NB4 (cell line): ENCODE results near the gene NFAM1.

Experiments
- DNase-seq: peaks from one replicate; pipeline ENCODE4 v3.0.0; 2010; ENCODE audit warnings: low read depth
- H3K4me3 ChIP-seq: one replicate; pipeline ENCODE4 v1.5.1; 2011; ENCODE audit warnings: mild to moderate bottlenecking, low read depth, low read length, moderate library complexity
- CTCF ChIP-seq: IDR thresholded peaks from one replicate; pipeline ENCODE4 v1.5.1; 2012; ENCODE audit warnings: low read depth, low read length
- MAX ChIP-seq: IDR thresholded peaks from 2 replicates; pipeline ENCODE4 v1.6.1; 2011; ENCODE audit warnings: low read depth, low read length
- MYC ChIP-seq: IDR thresholded peaks from 2 replicates; pipeline ENCODE4 v1.6.1; 2011; ENCODE audit warnings: low read depth, low read length
- POLR2A ChIP-seq: IDR thresholded peaks from 2 replicates; pipeline ENCODE4 v1.6.1; 2011; ENCODE audit warnings: mild to moderate bottlenecking; ENCODE audit not compliant: insufficient read length; ENCODE audit errors: extremely low read depth

The NFAM1 gene

GRCh38 chr22:42432020-42432596 is at the start of gene NFAM1:
TSS of gene NFAM1 (minus strand) at chr22:42432403. CDS start at chr22:42432357, 46 bp downstream.
- peak; percentile 95 for DNase-seq
- H3K4me3 ChIP-seq: peak within 1 kb of the TSS; percentile 68
- TF ChIP-seq POLR2A: peak; percentile 23
- TF ChIP-seq MYC: peak; percentile 33; the same call in 1 of the 2 replicates
- TF ChIP-seq CTCF: no peak
- TF ChIP-seq MAX: 0 out of 2 replicates have a peak, but pooled peaks have one; percentile 37

- no peak overlapping the region for H3K4me3 ChIP-seq
- TF ChIP-seq POLR2A (no peak), MAX (no peak), CTCF (no peak), MYC (no peak)
- DNase-seq: no peak
Observed at GRCh38 chr22:42475122-42475521, 42.9 kb upstream of the NFAM1 start.

GRCh38 chr22:42473484-42474193 is 41.4 kb upstream of the NFAM1 start:
- no peak for TF ChIP-seq MAX
- TF ChIP-seq CTCF: peak; percentile 76
- no peak overlapping the region for H3K4me3 ChIP-seq
- peak; percentile 64 for DNase-seq

- no peak for DNase-seq
- H3K4me3 ChIP-seq: no peak overlapping the region
- TF ChIP-seq MAX: no peak
Observed at GRCh38 chr22:42472671-42473070, 40.5 kb upstream of the NFAM1 start.

GRCh38 chr22:42471441-42471840 is 39.2 kb upstream of the NFAM1 start:
- TF ChIP-seq MAX (no peak), CTCF (no peak), MYC (no peak), POLR2A (no peak)
- no peak for DNase-seq
- no peak overlapping the region for H3K4me3 ChIP-seq

- H3K4me3 ChIP-seq: no peak overlapping the region
- TF ChIP-seq POLR2A: no peak
- DNase-seq: no peak
Observed at GRCh38 chr22:42470366-42471082, 38.3 kb upstream of the NFAM1 start.
